Peyer's patch (tissue), 4 donors: ENCODE data around the gene FHOD3. TPM values are rescaled to one million over a fixed set of nuclear protein-coding genes. Genes with fewer than 3 reads are reported as not detected.
"Not testable (repeated sequence)": the region's sequence is repeated elsewhere in the genome, so short reads cannot be mapped to it uniquely, and the experiment has no call there.

Source experiments
- DNase-seq, 3 donors: peaks; one replicate each; pipeline ENCODE4 v3.0.0-alpha.2; 2017 to 2019
- H3K27ac ChIP-seq, 4 donors: fragments of 200-600 bp; sonication (generic); one replicate each; pipeline ENCODE4 v1.5.1; 2016 to 2019
- H3K27me3 ChIP-seq, 2 donors: fragments of 200-600 bp; sonication (generic); one replicate each; pipeline ENCODE4 v1.5.1; 2019
- H3K36me3 ChIP-seq, 3 donors: fragments of 200-600 bp; sonication (generic); one replicate each; pipeline ENCODE4 v1.5.1; 2016 to 2019
- H3K4me1 ChIP-seq, 4 donors: fragments of 200-600 bp; sonication (generic); one replicate each; pipeline ENCODE4 v1.5.1; 2016 to 2019
- H3K4me3 ChIP-seq, 4 donors: fragments of 200-600 bp; sonication (generic); 1 replicate in 3 of 4; 2 replicates in 1 of 4; pipeline ENCODE4 v1.5.1; 2016 to 2019; ENCODE audit warnings: mild to moderate bottlenecking in 1 of 4
- H3K9me3 ChIP-seq, 4 donors: fragments of 200-600 bp; sonication (generic); one replicate each; pipeline ENCODE4 v1.5.1; 2016 to 2019; ENCODE audit warnings: mild to moderate bottlenecking in 1 of 4
- POLR2A ChIP-seq, 2 donors: fragments of 450-650 bp; IDR thresholded peaks; one replicate each; pipeline ENCODE4 v1.5.1; 2017; ENCODE audit warnings: antibody characterized with exemption in 2 of 2, mild to moderate bottlenecking in 2 of 2, moderate library complexity in 2 of 2
- total RNA-seq, 4 donors: library from RNA; depleted of rRNA; stranded (reverse); fragments of >200 nt; gene quantifications; one replicate each; pipeline ENCODE4 v1.1.0, GENCODE V29; 2016
- TF ChIP-seq, protein P1 (sequence below), 6 experiments: fragments of 450-650 bp in 4 of 6; fragments of 200-600 bp in 2 of 6; sonication (generic) in 1 of 6; IDR thresholded peaks; one replicate each; pipeline ENCODE4 v1.5.1; 2017 to 2019; ENCODE audit warnings: antibody characterized with exemption in 6 of 6, mild to moderate bottlenecking in 3 of 6, moderate library complexity in 1 of 6

The FHOD3 gene
- total RNA-seq, 4 donors from 2014 or later: 0.53 to 10.7 (median 4.6) TPM

DNA sequence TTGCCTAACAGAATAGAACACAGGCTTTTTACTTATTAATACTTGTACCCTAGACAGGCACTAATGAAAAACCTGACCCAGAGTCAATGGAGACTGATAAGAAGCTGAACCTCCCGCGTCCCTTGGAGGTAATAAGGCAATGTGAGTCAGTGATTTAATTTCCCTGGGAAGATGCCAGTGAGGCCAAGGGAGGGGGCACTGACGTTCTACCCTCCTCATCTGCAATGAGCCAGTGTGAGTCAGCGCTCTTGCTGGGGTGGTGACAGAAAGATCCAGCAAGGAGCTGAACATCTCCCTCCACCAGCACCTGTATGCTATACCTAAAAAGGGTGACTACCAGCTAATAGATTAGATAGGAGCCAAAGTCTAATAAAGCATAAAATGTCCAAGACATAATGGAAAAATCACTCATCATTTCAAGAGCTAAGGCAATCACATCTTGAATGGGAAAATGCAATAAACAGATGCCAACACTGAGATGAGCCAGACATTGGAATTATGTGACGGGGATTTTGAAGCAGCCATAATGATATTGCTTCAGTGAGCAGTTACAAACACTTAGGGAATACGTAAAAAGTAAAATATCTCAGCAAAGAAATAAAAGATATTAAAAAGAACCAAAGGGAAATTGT lies 414.4 kb downstream of the FHOD3 start:
- Histone ChIP-seq H3K27ac (no peak overlapping the region), H3K4me3 (no peak overlapping the region), H3K27me3 (no peaks in the 10 kb centered on the region), H3K9me3 (no peaks in the 10 kb centered on the region), H3K36me3 (no peaks in the 10 kb centered on the region), H3K4me1 (peaks cover 0 to 6% (median 0%) of the 10 kb centered on the region in 4 donors)
- peak in 1 of 3 donors; percentile 54 for DNase-seq
- TF ChIP-seq, protein P1, sequence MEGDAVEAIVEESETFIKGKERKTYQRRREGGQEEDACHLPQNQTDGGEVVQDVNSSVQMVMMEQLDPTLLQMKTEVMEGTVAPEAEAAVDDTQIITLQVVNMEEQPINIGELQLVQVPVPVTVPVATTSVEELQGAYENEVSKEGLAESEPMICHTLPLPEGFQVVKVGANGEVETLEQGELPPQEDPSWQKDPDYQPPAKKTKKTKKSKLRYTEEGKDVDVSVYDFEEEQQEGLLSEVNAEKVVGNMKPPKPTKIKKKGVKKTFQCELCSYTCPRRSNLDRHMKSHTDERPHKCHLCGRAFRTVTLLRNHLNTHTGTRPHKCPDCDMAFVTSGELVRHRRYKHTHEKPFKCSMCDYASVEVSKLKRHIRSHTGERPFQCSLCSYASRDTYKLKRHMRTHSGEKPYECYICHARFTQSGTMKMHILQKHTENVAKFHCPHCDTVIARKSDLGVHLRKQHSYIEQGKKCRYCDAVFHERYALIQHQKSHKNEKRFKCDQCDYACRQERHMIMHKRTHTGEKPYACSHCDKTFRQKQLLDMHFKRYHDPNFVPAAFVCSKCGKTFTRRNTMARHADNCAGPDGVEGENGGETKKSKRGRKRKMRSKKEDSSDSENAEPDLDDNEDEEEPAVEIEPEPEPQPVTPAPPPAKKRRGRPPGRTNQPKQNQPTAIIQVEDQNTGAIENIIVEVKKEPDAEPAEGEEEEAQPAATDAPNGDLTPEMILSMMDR (IDR thresholded peaks at IDR 0.05): no peak
- no peak for TF ChIP-seq POLR2A (IDR thresholded peaks at IDR 0.05)

DNA sequence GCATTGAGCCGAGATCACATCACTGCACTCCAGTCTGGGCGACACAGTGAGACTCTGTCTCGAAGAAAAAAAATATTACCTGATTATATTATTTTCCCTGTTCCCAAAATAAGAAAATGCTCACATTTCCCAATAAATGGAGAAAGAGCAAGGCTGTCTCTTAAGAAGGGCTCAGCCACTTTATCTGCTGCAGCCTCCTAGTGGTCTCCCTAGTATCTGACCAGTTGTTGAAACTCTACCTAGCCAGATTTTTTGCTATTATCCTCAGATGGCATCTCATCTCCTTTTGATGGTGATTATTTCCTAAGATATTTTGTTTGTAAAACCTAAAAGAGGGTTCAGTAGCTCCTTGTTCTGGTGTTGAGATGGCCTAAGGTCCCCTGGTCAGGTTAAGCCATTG lies 417.0 kb downstream of the FHOD3 start:
- no peaks in the 10 kb centered on the region for H3K9me3 ChIP-seq
- H3K36me3 ChIP-seq: no peaks in the 10 kb centered on the region
- H3K4me3 ChIP-seq: no peak overlapping the region
- H3K27me3 ChIP-seq: no peaks in the 10 kb centered on the region
- H3K4me1 ChIP-seq: peaks cover 0 to 6% (median 0%) of the 10 kb centered on the region in 4 donors
- no peak for DNase-seq
- no peak overlapping the region for H3K27ac ChIP-seq
- TF ChIP-seq POLR2A (IDR thresholded peaks at IDR 0.05): no peak

DNA sequence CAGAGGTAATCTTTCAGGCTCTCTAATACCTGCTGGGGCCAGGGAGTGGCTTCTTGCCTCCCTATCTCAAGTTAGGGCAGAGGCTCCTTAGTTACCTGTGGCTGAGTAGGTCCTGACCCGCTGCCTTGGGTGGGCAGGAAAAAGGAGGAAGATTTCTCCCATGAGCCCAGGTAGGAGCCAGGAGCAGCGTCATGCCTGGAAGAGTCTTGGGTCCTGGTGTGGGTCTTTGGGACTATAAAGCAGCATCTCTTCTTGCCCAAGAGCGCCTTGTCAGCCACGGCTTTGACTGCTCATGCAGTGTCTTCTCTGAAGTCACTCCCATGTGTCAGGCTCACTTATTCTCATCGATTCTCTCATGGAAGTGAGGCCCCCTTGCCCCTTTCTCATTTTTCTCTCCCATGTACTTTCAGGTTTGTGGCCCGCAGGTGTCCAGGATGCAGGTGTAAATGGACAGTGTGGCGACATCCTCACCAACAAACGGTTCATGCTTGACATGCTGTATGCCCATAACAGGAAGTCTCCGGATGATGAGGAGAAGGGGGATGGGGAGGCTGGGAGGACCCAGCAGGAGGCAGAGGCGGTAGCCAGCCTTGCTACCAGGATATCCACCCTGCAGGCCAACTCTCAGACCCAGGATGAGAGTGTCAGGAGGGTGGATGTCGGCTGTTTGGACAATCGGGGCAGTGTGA lies 420.1 kb downstream of the FHOD3 start:
- Histone ChIP-seq H3K4me1 (no peaks in the 10 kb centered on the region), H3K9me3 (no peaks in the 10 kb centered on the region), H3K27ac (no peak overlapping the region), H3K27me3 (no peaks in the 10 kb centered on the region), H3K36me3 (no peaks in the 10 kb centered on the region), H3K4me3 (no peak overlapping the region)
- no peak for DNase-seq
- TF ChIP-seq, protein P1 (IDR thresholded peaks at IDR 0.05): no peak
- no peak for TF ChIP-seq POLR2A (IDR thresholded peaks at IDR 0.05)

DNA sequence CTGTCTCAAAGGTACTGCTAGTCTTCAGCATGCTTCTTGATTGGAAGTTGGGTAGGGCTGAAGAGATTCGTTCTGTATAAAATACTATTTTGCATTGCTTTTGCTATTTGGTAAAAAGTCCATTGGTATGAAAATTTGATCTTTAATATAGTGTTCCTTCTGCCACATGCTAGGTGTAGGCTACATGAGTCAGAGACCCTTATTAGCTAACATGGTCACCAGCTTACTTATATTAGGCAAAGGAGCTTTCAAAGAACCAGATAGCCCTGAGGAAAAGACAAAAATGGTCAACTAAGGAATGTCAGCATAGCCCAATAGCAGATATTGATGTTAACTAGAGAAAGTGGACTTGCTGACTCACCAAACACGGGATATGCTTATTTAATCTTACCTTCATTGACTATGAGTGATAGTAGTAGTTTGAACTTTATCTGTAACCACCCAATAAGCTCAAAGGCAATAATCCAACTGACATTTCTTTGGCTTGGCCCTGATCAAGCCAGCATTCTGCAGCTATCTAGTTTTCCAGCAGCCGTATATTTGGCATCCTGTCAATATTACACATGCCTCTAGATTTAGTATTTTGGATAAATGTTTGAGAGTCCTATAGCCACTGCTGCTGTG lies 421.3 kb downstream of the FHOD3 start:
- Histone ChIP-seq H3K4me3 (no peak overlapping the region), H3K36me3 (no peaks in the 10 kb centered on the region), H3K4me1 (no peaks in the 10 kb centered on the region), H3K27me3 (no peaks in the 10 kb centered on the region), H3K27ac (no peak overlapping the region), H3K9me3 (no peaks in the 10 kb centered on the region)
- no peak for DNase-seq
- no peak for TF ChIP-seq POLR2A (IDR thresholded peaks at IDR 0.05)
- TF ChIP-seq, protein P1 (IDR thresholded peaks at IDR 0.05): no peak

DNA sequence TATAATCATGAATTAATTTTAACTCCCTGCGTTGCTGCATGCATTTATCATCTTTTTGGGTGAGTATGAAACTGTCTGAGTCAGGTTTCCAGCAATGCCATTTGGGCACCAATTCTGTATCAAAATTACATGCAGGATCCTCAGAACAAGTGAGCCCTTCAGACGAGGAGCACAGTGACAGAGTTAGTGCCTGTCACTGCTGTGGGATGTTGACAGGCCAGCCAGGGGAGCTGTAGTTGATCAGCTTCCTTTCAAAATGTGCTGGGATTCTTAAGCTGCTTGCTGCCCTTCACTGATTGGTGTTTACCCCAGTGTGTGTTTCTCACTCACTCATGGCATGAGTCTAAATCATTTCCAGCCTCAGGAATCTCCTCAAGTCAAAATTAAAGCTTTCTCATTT lies 422.1 kb downstream of the FHOD3 start:
- H3K27me3 ChIP-seq: no peaks in the 10 kb centered on the region
- H3K4me3 ChIP-seq: no peak overlapping the region
- TF ChIP-seq POLR2A (IDR thresholded peaks at IDR 0.05): no peak
- TF ChIP-seq, protein P1 (IDR thresholded peaks at IDR 0.05): no peak
- H3K9me3 ChIP-seq: no peaks in the 10 kb centered on the region
- H3K36me3 ChIP-seq: no peaks in the 10 kb centered on the region
- no peak for DNase-seq
- no peaks in the 10 kb centered on the region for H3K4me1 ChIP-seq
- no peak overlapping the region for H3K27ac ChIP-seq

DNA sequence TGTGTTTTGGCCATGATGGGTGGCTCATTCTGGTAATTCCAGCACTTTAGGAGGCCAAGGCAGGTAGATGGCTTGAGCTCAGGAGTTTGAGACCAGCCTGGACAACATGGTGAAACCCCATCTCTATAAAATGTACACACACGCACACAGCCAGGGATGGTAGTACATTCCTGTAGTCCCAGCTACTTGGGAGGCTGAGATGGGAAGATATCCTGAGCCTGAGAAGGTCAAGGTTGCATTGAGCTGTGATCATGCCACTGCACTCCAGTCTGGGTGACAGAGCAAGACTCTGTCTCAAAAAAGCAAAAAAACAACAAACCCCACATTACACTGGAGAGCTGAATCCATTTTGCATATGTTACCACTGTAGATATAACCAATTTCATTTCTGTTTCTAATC lies 423.8 kb downstream of the FHOD3 start:
- H3K27ac ChIP-seq, H3K4me3 ChIP-seq, H3K27me3 ChIP-seq, H3K36me3 ChIP-seq, H3K4me1 ChIP-seq, H3K9me3 ChIP-seq, DNase-seq: not testable (repeated sequence)
